ENCODE measurements around the gene MAP1A.

Gene MAP1A

DNA sequence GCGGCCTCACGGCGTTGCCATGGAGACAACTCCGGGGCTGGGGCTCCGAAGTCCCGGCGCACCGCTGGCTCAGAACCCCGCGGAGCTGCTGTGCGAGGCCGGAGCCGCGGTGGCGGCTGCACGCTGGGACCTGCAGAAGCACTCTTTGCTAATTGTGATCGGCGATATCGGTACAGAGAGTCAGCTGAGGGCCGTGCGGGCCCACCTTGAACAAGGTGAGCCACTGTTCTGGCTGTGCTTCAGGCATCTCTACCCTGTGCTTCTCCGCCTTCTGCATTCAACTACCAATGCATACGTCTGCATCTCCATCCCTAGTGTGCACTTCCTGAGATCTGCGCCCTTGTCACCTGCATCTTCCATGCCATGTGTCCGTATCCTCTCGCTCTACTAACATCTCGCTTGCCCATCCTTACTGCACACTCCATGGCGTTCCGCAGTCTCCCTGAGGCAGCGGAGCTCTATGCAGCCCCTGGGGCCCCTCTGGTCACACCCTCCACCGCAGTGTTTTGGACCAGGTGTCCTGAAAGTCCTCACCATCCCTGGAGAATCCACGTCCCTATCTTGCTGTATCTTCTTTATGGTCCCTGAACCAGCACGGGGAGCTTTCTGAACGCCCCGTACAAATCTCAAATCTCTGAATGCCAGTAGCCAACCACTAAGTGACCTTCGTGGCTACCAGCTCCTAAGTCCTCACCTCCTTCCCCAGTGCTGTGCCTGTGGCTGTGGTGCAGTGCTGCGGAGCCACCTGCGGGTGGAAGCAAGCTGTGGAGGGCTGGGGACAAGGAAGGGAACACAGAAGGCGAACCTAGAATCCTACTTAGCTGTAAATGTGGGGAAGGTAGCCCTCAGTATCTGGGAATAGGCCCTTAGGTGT, 6.2 kb upstream of the MAP1A start:
- peak in 1 of 2 donors; percentile 33 for DNase-seq

DNA sequence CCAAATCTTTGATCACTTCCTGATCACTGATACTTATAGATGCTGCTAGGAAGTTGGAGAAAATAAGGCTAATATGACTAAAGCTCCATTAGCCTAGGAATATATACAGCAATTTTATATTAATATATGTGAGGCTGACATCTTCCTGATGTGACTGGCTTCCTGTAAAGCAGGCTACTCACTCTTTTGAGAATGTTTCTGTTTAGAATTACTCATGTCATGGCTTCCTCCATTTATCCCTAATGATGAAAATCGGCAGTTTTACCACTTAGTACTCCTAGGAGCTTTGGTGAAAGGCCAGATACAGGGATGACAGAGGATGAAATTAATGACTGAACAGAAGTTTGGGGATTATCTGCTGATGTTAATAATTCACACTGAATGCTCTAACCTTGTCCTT, 3.9 kb upstream of the MAP1A start:
- DNase-seq = no peak

DNA sequence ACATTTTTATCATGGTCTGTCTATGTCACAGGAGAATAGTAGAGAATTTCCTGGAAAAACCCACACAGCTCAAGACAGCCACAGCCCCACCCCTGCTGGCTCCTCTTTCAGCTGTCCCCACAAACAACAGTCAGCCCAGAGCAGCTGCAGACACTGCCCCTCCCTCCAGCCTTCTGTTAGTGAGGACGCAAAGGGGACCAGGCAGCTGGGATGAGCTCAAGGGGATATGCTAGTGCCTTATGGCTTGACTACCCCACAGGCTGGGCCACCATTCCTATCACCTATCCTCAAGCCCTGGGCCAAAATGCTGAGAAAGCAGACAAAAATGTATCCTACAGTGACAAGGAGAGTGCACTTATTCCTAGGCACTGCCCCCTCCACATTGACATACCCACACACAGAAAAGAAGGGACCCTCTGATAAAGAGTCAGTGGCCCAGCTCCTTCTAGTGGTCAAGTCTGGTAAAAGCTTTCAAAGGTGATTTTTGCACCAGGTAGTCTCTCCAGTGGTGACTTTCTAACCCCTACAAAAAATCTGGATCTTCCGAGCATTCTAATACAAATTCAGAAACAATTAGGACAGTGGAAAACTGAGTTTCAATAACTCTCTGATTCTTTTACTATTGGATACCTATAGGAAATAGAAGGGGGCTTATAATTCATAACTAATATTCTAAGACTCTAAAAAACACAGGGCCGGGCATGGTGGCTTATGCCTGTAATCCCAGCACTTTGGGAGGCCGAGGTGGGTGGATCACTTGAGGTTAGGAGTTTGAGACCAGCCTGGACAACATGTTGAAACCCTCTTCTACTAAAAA, 3.0 kb upstream of the MAP1A start:
- DNase-seq = peak in 1 of 2 donors; percentile 55

DNA sequence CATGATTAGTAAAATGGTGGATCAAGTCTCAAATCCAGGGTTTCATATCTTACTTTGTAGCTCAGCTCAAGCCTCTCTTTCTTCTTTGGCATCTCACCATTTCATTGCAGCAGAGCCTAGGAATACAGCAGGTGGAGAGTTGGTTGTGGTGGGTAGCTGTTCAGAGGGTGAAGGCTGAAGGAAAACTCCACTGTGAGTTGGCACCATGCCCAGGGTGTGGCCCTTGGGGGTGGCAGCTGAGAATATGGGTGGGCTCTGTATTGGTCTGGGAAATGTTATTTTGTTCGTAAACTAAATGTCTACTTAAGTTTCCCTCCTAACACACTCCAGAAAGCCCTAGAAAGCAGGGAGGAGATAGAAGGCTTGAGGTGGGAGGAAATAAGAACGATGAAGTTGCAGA, 1.7 kb upstream of the MAP1A start:
- DNase-seq = no peak

DNA sequence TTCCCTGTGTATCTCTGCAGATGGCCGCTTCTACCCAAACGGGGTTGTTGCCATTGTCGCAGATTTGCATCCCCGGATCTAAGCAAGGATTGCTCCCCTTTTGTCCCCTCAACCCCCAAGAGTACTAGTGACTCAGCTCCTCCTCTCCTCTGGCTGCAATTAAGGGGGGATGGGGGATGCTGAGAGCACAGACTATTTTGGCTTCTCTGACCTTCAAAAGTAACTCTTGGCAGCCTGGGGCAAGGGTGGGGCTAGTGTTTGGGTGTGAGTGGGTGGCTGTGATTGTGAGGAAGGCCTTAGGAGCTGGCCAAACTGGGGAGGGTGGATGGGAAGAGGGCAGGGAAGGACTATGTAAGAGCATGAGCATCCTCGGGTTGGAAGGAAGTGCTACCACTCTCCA, 1.2 kb upstream of the MAP1A start:
- no peak for DNase-seq

DNA sequence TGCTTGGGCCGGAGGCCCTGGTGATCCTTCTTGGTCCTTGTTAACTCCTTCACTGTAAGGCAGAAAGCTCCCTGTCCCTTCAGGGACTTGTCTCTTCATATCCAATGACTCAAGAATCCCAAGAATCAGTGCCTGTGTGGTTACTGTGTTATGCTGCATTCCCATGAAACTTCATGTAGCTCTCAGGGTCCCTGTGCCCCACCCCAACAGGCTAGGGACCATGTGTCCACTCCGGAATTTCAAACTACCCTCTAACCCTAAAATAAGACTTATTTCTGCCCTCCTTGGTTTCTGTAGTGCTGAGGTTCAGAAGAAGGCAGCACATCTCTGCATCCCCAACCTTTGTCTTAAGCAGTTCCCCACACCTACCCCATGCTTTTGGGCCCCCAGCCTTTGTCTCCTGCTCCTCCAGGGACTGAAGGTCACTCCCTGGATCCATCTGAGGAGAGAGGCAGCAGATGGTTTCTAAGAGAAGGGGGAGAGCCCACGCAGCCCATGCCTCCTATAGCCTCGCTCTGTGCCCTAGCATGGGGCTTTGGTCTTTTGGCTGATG, 531 bp upstream of the MAP1A start:
- no peak for DNase-seq

DNA sequence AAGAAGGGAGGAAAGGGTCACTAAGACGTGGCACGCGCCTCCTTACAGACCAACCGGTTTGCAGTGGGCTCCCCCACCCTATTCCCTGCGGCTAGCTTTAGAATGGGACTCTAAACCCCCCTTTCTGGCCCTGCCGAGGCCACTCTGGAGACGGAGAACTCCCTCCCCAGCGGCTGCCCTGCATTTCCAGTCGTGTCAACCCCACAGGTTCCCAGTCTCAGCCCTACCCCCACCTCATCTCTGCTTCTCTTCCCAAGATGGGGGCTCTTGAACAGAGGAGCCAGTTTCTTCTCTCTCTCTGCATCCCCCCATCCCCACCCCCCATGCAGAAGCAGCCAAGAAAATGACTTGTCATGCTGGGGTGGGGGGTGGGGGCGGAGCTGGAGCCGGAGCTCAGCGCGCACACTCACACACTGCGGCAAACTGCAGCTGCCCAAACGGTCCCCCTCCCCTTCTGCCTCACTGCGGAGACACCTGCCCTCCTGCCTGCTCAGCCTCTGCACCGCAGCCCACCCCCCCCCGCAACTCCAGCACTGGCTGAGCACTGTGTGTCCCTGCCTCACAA, 871 bp downstream of the MAP1A start:
- DNase-seq = no peak

DNA sequence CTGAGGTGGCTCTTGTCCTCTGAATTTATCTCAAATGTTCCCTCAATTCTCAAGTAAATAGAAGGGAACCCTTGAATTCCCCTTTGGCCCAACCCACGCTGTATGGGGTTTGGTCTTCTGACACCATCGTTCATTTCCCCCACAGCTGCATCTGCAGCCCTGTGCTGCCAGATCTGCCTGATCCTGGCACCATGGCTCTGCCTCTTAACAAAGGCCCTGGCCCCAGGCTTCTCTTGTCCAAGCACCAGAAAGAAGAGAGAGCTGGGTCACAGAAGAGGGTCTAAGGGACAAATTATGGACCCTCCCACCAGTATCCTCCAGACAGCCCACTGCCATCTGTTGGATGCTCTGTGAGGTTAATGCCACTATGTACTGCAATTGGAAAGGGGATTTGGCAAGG, 1.8 kb downstream of the MAP1A start:
- DNase-seq = no peak

DNA sequence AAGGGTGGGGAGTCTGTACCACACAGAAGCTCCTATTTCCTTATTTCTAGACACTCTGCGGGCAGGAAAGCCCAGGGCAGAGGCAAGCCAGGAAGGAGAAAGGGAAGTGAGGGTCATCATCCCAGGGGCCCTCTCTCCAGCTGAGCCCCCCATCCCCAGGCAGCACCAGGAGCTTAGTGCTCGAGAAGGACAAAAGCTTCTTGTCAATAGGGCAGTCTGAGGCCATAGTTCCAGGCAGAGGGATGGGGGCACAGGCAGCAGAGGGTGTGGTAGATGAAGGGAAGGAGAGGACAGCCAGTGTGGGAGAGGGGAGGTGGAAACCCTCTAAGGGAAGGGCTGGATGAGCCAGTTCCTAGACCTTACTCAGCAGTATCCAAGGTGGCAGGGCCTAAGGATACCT, 2.7 kb downstream of the MAP1A start:
- no peak for DNase-seq

DNA sequence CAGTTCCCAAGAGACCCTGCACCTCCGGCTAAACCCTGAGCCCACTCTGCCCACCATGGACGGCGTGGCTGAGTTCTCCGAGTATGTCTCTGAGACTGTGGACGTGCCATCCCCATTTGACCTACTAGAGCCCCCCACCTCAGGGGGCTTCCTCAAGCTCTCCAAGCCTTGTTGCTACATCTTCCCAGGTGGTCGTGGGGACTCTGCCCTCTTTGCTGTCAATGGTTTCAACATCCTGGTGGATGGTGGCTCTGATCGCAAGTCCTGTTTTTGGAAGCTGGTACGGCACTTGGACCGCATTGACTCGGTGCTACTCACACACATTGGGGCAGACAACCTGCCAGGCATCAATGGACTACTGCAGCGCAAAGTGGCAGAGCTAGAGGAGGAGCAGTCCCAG, 4.0 kb downstream of the MAP1A start:
- DNase-seq = no peak

DNA sequence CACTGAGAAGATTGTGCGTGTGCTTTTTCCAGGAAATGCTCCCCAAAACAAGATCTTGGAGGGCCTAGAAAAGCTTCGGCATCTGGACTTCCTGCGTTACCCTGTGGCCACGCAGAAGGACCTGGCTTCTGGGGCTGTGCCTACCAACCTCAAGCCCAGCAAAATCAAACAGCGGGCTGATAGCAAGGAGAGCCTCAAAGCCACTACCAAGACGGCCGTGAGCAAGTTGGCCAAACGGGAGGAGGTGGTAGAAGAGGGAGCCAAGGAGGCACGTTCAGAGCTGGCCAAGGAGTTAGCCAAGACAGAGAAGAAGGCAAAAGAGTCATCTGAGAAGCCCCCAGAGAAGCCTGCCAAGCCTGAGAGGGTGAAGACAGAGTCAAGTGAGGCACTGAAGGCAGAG, 4.8 kb downstream of the MAP1A start:
- no peak for DNase-seq

DNA sequence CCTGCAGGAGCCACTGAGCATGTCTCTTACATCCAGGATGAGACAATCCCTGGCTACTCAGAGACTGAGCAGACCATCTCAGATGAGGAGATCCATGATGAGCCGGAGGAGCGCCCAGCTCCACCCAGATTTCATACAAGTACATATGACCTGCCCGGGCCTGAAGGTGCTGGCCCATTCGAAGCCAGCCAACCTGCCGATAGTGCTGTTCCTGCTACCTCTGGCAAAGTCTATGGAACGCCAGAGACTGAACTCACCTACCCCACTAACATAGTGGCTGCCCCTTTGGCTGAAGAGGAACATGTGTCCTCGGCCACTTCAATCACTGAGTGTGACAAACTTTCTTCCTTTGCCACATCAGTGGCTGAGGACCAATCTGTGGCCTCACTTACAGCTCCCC, 6.2 kb downstream of the MAP1A start:
- no peak for DNase-seq

DNA sequence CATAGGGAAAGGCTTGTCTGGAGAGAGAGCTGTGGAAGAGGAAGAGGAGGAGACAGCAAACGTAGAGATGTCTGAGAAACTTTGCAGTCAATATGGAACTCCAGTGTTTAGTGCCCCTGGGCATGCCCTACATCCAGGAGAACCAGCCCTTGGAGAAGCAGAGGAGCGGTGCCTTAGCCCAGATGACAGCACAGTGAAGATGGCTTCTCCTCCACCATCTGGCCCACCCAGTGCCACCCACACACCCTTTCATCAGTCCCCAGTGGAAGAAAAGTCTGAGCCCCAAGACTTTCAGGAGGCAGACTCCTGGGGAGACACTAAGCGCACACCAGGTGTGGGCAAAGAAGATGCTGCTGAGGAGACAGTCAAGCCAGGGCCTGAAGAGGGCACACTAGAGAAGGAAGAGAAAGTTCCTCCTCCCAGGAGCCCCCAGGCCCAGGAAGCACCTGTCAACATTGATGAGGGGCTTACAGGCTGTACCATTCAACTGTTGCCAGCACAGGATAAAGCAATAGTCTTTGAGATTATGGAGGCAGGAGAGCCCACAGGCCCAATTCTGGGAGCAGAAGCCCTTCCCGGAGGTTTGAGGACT, 6.9 kb downstream of the MAP1A start:
- no peak for DNase-seq

DNA sequence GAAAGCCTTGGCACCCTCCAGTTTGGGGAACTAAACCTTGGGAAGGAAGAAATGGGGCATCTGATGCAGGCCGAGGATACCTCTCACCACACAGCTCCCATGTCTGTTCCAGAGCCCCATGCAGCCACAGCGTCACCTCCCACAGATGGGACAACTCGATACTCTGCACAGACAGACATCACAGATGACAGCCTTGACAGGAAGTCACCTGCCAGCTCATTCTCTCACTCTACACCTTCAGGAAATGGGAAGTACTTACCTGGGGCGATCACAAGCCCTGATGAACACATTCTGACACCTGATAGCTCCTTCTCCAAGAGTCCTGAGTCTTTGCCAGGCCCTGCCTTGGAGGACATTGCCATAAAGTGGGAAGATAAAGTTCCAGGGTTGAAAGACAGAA, 7.7 kb downstream of the MAP1A start:
- DNase-seq = no peak

DNA sequence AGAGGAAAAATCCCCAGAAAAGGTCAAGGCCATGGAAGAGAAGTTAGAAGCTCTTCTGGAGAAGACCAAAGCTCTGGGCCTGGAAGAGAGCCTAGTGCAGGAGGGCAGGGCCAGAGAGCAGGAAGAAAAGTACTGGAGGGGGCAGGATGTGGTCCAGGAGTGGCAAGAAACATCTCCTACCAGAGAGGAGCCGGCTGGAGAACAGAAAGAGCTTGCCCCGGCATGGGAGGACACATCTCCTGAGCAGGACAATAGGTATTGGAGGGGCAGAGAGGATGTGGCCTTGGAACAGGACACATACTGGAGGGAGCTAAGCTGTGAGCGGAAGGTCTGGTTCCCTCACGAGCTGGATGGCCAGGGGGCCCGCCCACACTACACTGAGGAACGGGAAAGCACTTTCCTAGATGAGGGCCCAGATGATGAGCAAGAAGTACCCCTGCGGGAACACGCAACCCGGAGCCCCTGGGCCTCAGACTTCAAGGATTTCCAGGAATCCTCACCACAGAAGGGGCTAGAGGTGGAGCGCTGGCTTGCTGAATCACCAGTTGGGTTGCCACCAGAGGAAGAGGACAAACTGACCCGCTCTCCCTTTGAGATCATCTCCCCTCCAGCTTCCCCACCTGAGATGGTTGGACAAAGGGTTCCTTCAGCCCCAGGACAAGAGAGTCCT, 9.0 kb downstream of the MAP1A start:
- no peak for DNase-seq

DNA sequence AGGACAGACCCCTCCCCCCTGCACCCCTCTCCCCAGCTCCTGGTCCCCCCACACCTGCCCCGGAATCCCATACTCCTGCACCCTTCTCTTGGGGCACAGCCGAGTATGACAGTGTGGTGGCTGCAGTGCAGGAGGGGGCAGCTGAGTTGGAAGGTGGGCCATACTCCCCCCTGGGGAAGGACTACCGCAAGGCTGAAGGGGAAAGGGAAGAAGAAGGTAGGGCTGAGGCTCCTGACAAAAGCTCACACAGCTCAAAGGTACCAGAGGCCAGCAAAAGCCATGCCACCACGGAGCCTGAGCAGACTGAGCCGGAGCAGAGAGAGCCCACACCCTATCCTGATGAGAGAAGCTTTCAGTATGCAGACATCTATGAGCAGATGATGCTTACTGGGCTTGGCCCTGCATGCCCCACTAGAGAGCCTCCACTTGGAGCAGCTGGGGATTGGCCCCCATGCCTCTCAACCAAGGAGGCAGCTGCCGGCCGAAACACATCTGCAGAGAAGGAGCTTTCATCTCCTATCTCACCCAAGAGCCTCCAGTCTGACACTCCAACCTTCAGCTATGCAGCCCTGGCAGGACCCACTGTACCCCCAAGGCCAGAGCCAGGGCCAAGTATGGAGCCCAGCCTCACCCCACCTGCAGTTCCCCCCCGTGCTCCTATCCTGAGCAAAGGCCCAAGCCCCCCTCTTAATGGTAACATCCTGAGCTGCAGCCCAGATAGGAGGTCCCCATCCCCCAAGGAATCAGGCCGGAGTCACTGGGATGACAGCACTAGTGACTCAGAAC, 9.8 kb downstream of the MAP1A start:
- DNase-seq = no peak

DNA sequence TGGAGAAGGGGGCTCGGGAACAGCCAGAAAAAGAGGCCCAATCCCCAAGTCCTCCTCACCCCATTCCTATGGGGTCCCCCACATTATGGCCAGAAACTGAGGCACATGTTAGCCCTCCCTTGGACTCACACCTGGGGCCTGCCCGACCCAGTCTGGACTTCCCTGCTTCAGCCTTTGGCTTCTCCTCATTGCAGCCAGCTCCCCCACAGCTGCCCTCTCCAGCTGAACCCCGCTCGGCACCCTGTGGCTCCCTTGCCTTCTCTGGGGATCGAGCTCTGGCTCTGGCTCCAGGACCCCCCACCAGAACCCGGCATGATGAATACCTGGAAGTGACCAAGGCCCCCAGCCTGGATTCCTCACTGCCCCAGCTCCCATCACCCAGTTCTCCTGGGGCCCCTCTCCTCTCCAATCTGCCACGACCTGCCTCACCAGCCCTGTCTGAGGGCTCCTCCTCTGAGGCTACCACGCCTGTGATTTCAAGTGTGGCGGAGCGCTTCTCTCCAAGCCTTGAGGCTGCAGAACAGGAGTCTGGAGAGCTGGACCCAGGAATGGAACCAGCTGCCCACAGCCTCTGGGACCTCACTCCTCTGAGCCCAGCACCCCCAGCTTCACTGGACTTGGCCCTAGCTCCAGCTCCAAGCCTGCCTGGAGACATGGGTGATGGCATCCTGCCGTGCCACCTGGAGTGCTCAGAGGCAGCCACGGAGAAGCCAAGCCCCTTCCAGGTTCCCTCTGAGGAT, 10.6 kb downstream of the MAP1A start:
- no peak for DNase-seq

DNA sequence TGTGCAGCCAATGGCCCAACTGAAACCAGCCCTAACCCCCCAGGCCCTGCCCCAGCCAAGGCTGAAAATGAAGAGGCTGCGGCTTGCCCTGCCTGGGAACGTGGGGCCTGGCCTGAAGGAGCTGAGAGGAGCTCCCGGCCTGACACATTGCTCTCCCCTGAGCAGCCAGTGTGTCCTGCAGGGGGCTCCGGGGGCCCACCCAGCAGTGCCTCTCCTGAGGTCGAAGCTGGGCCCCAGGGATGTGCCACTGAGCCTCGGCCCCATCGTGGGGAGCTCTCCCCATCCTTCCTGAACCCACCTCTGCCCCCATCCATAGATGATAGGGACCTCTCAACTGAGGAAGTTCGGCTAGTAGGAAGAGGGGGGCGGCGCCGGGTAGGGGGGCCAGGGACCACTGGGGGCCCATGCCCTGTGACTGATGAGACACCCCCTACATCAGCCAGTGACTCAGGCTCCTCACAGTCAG, 11.2 kb downstream of the MAP1A start:
- no peak for DNase-seq

DNA sequence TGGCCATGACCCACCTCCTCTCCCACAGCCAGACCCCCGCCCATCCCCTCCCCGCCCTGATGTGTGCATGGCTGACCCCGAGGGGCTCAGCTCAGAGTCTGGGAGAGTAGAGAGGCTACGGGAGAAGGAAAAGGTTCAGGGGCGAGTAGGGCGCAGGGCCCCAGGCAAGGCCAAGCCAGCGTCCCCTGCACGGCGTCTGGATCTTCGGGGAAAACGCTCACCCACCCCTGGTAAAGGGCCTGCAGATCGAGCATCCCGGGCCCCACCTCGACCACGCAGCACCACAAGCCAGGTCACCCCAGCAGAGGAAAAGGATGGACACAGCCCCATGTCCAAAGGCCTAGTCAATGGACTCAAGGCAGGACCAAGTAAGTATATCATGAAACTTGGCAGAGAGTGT, 11.7 kb downstream of the MAP1A start:
- DNase-seq = no peak

DNA sequence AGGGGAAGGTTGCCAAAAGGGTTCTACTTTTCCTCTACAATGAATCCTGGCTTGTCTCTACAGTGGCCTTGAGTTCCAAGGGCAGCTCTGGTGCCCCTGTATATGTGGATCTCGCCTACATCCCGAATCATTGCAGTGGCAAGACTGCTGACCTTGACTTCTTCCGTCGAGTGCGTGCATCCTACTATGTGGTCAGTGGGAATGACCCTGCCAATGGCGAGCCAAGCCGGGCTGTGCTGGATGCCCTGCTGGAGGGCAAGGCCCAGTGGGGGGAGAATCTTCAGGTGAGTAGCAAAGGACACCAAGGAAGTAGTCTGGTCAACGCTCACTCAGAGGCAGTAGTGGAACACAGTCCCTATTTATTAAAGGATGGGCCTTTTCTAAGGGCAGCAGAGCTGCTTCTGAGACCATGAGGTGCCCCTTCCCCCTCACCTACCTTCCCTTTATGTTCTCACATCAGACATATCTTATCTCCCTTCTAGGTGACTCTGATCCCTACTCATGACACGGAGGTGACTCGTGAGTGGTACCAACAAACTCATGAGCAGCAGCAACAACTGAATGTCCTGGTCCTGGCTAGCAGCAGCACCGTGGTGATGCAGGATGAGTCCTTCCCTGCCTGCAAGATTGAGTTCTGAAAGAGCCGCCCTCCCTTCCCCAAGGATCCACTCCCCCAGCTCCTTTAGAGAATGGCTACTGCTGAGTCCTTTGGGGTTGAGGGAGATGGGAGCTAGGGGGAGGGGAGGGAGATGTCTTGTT, 12.4 kb downstream of the MAP1A start:
- DNase-seq = no peak

Measured in CD4-positive, alpha-beta T cell treated with Interferon alpha-2 for 1 hour (primary cell).